Stimulated activated naive CD4-positive, alpha-beta T cell treated with Interleukin-2 at 50 U/mL for 16 hours (primary cell): ENCODE measurements around the gene ALDH1L2.
"Not testable (repeated sequence)": the region's sequence is repeated elsewhere in the genome, so short reads cannot be mapped to it uniquely, and the experiment has no call there.

ENCODE experiments used
- DNase-seq: peaks from one replicate; lab custom pipeline; 2025; lab: John Stamatoyannopoulos, UW

The ALDH1L2 gene

GRCh38 chr12:105084251-105085250 is at the start of gene ALDH1L2:
Gene ALDH1L2, minus strand, starts transcription at chr12:105084458. Its CDS starts 22 bp downstream, at chr12:105084436.
- DNase-seq: peak; percentile 34

- DNase-seq: no peak
Measured at GRCh38 chr12:105120551-105120950, 36.3 kb upstream of the ALDH1L2 start.

DNA sequence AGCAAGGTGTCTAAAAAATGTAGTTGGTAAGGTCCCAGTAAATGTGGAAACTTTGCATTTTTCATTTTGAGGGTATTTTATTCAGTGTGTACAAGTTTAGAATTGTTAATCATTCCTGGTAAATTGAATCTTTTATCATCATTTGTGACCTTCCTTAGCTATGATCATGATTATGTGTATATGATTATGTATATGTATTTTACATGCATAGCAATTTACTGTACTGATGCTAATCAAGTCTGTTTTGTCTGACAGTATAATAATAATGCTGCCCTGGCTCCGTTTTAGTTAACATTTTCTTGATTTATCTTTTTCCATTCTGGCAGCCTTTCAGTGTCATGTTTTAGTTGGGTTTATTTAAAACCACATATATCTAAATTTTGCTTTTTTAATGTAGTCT is 32.7 kb upstream of the ALDH1L2 start:
- DNase-seq: no peak

DNA sequence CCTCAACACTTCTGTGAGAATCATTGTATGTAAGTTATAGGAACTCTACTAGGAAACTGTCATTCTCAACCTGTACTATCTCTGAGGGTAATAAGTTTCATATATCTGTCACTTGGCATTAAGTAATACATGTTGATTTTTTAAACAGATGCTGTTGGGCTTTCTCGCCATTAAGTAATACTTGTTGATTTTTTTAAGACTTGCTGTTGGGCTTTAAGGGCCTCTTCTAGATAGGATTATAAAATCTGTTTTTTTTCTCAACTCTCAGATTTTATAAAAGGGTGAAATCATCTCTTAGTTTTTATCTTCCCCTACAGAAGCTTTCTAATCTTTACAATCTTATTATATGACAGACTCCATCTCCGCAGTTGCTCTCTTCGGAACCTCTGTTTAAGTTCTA is 28.8 kb upstream of the ALDH1L2 start:
- DNase-seq: no peak

DNA sequence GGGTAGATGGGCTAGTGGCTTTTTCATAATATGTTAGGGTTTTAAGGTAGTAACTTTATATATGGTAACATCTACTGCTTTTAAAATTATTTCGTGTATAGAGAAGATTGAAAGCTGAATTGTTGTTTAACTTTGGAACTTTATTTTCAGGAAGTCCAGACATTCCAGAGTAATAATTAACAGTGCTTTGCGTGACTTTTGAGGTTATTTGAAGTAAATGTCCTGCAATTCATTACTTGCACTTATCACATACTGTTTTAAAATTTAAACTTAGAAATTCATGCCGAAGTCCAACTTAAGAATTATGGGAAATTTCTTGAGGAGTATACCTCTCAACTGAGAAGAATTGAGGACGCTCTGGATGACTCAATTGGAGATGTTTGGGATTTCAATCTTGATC is 26.6 kb upstream of the ALDH1L2 start:
- DNase-seq: no peak

GRCh38 chr12:105109465-105110212 is 25.4 kb upstream of the ALDH1L2 start:
- no peak for DNase-seq

DNA sequence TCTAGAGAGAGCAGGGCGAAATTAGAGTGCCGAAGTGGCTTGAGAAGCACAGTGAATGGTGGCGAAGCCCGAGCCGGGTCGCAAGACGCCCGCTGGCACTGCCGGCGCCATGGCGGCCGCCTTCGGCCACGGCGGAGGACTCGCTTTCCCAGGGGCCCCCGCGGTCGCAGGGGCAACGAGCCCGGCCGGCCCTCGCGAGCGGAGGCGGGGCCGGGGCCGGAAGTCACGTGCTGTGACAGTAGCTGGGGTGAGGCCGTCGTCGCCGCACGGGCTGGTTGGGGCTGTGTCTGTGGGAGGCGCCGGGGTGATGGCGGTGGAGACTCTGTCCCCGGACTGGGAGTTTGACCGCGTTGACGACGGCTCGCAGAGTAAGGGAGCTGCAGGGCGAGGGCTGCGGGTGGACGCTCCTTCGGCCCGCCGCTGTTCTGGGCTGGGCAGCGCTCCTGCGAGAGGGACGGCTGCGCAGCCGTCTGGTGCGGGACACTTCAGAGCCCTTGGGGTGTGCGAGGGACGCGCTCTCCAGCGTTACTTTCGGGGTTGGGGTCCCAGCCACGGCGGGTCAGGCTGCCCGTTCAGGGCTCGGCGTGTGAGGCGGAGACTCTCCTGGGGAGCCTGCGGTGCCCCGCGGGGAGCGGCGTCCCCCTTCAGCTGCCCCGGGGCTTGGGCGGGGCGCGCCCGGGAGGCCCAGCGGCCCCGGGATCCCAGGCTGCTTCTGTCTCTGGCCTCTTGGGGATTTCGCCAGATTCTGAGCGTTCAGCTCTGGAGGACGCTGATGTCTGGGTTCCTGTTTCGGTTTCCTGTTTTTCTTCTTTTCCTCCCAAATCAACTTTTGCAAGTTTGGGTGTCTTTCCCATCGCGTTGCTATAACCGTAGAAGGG is 23.5 kb upstream of the ALDH1L2 start, which contains the start of gene WASHC4:
Gene WASHC4, plus strand, starts transcription at position 238 of the 878 bp plus-strand sequence. Its CDS starts 70 bp downstream, at position 308.
- peak; percentile 93 for DNase-seq

- DNase-seq: no peak
Measured at GRCh38 chr12:105107171-105107493, 22.9 kb upstream of the ALDH1L2 start.

DNA sequence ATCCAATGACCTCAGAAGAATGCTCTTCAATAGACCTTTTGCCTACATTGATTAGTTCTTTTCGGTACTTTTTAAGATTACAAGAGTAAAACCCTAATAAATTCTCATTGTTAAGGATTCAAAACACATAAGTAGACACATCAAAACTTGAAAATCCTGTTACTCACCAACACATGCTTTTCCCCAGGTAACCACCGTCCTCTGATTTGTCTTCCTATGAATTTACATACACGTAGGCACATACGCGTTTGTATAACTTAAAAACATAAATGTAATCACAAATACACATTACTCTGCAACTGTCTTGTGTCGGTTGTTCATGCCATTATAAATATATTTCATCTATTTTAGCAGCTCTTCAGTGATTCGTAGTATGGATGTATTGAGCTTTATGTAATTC is 22.4 kb upstream of the ALDH1L2 start:
- no peak for DNase-seq

- no peak for DNase-seq
Measured at GRCh38 chr12:105104762-105105161, 20.5 kb upstream of the ALDH1L2 start.

GRCh38 chr12:105102673-105103072 is 18.4 kb upstream of the ALDH1L2 start:
- DNase-seq: no peak

GRCh38 chr12:105100998-105101397 is 16.7 kb upstream of the ALDH1L2 start:
- DNase-seq: no peak

DNA sequence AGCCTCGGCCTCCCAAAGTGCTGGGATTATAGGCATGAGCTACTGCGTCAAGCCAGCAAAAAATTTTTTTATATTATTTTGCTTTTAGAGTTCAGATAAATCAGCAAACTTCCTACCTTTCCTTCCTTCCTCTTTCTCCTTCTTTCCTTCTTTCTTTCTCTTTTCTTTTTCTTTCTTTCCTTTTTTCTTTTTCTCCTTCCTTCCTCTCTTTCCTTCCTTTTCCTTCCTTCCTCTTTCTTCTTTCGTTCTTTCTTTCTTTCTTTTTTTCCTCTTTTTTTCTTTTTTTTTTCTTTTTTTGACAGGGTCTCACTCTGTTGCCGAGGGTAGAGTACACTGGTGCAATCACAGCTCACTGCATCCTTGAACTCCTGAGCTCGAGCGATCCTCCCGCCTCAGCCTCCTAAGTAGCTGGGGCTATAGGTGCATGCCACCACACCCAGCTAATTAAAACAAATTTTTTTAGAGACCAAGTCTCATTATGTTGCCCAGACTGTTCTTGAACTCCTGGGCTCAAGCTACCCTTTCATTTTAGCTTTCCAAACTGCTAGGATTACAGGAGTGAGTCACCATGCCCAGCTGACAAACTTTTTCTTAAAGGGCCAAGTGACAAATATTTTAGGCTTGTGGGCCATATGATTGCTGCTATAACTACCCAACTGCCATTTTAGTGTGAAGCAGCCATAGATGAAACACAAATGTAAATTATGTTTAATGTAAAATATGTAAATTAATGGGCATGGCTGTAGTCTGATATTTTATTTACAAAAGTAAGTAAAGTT is 16.1 kb upstream of the ALDH1L2 start:
- no peak for DNase-seq

GRCh38 chr12:105099356-105099755 is 15.1 kb upstream of the ALDH1L2 start:
- DNase-seq: no peak

GRCh38 chr12:105095338-105095737 is 11.1 kb upstream of the ALDH1L2 start:
- DNase-seq: not testable (repeated sequence)

DNA sequence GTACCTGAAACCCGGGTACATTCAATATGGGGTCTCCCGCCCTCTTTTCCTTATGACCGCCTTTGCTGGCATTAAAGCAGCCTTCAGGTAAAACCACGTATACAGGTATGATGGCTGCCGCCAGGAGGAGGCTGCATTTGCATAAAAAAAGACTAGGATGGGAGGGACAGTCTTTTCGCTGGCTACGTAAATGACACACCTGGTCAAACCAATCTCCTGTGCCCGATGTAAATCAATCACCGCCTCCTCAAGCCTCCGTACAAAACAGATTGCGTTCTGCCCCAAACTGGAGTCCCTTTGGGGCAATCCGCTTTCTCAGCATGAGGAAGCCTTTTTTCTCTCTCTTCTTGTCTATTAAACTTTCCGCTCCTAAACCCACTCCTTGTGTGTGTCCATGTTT is 8.1 kb upstream of the ALDH1L2 start:
- no peak for DNase-seq

GRCh38 chr12:105091476-105092206 is 7.4 kb upstream of the ALDH1L2 start:
- no peak for DNase-seq

- no peak for DNase-seq
Measured at GRCh38 chr12:105090361-105090760, 6.1 kb upstream of the ALDH1L2 start.

DNA sequence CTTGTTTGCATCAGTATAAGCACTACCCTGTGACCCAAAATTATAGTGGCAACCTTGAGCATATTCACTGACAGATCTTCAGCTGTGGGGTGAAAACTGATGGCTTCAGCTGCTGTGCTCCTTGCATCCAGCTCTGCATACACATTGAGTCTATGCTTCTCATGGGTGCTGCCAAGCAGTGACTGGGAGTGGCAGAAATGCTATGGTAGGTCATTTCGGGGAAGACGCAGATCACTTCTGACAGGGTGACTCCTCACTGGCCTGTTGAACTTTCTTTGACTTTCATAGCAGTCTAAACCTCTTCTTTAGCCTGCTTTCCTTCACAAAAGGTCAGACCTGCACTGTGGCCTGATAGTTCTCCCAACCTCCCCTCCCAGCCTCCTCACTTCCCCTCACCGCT is 5.6 kb upstream of the ALDH1L2 start:
- no peak for DNase-seq

- no peak for DNase-seq
Measured at GRCh38 chr12:105085501-105085900, 1.2 kb upstream of the ALDH1L2 start.
